C4-2B (cell line): Measurements from ENCODE around the gene AKAP12.

Experiments
- H3K27ac ChIP-seq: fragments of 450-650 bp; 2 replicates; pipeline ENCODE4 v1.5.1; 2017
- ZFX ChIP-seq: fragments of 450-650 bp; IDR thresholded peaks from 2 replicates; pipeline ENCODE4 v1.6.1; 2017
- TF ChIP-seq, protein P1 (sequence below): fragments of 450-650 bp; conservative IDR thresholded peaks from 2 replicates; pipeline ENCODE4 v1.5.1; 2017; ENCODE audit warnings: mild to moderate bottlenecking

Gene AKAP12

DNA sequence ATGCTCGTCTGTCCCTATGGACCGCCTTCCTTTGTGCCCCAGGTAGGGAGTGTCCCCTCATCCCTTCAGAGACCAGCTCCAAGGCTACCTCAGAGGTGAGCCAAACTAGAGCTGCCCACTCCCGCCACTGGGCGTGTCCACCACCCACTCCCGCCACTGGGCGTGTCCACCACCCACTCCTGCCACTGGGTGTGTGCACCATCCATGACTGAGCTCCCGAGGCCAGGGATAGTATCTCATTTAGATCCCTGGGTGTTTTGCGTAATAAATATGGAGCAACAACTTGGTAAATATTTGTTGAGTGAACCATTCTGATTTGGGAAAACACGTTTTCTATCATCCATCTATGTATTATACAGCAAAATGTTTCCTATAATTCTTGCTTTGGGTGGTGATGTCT, 82.8 kb downstream of the AKAP12 start:
- no peak overlapping the region for H3K27ac ChIP-seq
- no peak for TF ChIP-seq ZFX
- TF ChIP-seq, protein P1, sequence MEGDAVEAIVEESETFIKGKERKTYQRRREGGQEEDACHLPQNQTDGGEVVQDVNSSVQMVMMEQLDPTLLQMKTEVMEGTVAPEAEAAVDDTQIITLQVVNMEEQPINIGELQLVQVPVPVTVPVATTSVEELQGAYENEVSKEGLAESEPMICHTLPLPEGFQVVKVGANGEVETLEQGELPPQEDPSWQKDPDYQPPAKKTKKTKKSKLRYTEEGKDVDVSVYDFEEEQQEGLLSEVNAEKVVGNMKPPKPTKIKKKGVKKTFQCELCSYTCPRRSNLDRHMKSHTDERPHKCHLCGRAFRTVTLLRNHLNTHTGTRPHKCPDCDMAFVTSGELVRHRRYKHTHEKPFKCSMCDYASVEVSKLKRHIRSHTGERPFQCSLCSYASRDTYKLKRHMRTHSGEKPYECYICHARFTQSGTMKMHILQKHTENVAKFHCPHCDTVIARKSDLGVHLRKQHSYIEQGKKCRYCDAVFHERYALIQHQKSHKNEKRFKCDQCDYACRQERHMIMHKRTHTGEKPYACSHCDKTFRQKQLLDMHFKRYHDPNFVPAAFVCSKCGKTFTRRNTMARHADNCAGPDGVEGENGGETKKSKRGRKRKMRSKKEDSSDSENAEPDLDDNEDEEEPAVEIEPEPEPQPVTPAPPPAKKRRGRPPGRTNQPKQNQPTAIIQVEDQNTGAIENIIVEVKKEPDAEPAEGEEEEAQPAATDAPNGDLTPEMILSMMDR, result no peak

DNA sequence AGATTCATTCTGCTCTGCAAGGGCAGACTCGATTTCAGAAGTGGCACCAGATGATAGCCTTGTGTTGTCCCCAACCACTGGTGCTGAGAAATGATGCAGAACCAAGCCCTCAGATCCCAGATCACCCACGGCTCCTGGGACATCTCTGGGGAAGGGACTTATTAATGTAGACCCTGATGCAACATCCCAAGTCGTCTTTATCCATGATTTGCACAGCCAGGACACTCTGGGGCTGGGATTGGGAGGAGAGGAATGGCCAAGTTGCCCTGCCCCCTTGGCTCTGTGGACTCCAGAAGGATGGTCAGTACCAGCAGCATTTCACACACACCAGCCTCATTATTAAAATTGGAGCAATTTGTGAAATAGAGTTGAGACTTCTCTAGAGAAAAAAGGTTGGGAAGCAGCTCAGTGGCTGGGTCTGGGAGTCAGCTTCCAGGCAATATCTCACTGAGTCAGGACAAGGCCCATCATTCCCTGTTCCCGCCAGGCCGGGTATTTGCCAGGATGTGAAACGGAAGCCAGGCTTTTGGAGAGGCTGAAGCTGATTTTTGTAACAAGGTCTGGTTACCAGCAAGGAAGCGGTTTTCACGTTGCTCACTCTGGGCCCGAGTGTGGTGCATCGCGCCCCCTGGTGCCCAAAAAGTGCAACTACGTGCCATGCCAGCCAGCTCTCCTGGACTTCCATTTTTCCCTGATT, 84.2 kb downstream of the AKAP12 start:
- no peak overlapping the region for H3K27ac ChIP-seq
- TF ChIP-seq ZFX, result no peak
- TF ChIP-seq, protein P1, result peak; percentile 91

DNA sequence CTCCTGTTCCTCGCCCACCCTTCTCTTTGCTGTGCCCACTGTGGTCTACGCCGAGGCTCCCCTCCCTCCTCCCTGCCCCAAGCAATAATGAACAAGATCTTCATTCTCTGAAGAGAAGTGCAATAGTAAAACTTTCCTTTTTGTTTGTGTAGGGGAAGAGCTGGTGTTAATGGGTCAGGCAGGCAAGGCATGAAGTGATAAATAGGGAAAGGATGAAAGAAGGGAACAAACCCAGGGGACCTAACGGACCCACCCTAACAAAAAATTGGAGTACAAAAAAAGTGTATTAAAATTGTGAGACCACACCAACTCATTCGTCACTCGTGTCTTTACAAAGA, 84.7 kb downstream of the AKAP12 start:
- no peak overlapping the region for H3K27ac ChIP-seq
- TF ChIP-seq ZFX, result no peak
- TF ChIP-seq, protein P1, result peak; percentile 65

DNA sequence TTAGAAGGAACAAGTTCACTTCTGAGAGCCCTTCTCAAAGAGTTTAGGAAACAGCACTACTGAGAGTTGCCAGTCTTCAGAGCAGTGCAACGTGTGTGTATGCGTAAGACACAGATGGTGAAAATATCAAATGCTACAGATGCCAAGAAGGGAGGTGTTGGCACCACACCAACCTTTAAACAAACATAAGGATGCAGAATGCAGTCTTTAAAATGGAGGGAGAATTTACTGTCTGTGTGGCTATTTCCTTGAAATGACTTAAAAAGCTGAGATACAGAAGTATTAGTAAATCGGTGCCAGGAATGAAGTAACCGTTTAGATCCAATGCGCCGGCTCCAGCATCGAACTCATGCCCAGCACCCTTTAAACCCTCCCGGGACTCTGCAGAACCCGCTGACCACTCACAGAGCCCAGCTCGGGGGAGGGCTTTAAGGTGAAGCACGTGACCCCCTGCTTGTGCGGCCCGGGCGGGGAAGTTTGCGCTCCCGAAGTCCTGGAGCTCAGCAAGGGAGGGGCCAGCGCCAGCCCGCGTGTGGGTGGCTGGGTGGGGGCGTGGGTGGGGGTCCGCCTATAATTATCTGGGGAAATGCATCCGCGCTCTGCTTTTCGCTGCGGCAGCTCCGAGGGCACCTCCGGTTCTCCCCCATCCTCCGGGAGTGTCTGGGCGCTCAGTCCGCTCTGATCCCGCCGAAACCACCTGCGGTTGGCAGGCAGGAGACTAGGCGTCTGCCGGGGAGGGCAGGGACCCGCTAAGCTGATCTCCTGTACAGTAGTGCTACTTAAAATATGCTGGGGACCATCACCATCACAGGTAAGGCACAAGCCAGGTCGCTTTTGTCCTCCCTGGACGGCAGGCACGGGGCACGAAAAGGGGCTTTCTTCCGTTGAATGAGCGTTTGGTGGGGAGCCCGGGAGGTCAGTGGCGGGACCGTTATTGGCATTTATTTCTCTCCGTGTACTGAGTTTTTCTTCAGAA, 85.6 kb downstream of the AKAP12 start:
- no peak overlapping the region; the same call in 1 of the 2 replicates for H3K27ac ChIP-seq
- TF ChIP-seq ZFX, result no peak
- TF ChIP-seq, protein P1, result no peak

DNA sequence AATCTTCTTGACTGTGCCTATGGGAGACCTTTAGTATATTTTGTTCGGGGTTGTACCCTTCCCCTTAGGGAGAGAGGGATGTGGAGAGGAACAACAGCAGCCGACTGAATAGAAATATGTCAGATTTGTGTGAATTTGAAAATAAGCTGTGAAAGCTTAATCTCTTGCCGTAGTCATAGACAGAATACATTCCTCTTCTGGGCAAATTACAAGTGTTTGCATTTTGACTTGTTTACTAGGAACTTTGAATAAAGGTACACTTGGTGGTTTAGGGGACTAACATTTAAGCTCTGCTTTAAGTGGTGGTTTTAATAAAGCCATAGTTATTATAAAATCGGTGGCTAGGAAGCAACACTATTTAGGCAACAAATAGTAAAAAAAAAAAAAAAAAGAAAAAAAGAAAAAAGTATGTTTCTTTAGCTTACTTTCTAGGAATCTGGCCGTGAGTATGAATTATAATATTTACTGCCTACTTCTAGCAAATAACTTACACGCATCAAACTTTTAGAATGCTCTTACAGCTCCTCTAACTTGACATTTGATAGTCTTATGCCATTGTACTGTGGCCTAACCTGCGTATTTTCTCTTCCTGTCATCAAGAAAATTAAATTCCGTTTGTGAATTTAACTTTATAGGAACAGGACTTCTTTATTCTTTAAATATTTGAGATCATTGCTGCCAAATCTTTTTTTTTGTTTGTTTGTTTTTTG, 86.5 kb downstream of the AKAP12 start:
- no peak overlapping the region for H3K27ac ChIP-seq
- TF ChIP-seq, protein P1, result no peak
- no peak for TF ChIP-seq ZFX

DNA sequence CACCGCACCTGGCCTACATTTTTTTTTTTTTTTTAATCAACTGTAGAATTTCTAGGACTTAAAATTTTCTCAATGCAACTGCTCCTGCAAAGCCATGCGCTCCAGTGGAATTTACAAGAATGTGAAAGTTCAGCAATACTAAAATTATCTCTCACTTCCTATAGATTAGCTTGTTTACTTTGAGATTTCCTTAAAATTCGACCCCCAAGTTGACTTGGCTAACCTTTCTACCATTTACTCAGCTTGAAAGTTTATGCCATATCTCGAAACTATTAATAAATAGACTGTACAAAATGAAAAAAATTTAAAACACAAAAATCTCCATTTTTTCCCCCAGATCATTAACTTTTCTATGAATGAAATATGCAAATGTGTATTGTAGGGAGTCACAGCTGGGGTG, 87.3 kb downstream of the AKAP12 start:
- no peak overlapping the region for H3K27ac ChIP-seq
- no peak for TF ChIP-seq ZFX
- TF ChIP-seq, protein P1, result no peak
